ENCODE data around the gene AOPEP.

- TF ChIP-seq POLR2A (IDR thresholded peaks at IDR 0.05) (no peak), CTCF (IDR thresholded peaks at IDR 0.05) (no peak)
These were observed 48.6 kb upstream of the AOPEP start for GRCh38 chr9:94677929-94678328.

Data from heart left ventricle (tissue), 13 donors.